ENCODE results near the gene ZIC2.

DNA sequence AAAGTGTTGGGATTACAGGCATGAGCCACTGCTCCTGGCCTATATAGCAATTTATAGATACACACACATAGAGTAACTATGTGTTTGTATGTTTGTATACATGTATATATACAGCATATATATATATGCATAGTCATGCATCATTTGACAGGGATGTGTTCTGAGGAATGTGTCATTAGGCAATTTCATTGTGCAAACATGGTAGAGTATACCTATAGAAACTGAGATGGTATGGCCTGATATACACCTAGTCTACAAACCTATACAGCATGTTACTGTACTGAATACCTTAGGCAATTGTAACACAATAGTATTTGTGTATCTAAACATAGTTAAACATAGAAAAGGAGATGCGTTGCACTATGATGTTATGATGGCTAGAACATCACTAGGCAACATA lies 54.4 kb downstream of the ZIC2 start:
- TF ChIP-seq CTCF (IDR thresholded peaks at IDR 0.05; ENCODE audit: insufficient read depth, low read depth, low read length) (no peak), EZH2 (IDR thresholded peaks at IDR 0.05; ENCODE audit: insufficient read depth, low read length) (no peak)

Measured in astrocyte (in vitro differentiated cells and primary cell).